ENCODE measurements around the gene ROPN1B.
"Not testable (repeated sequence)": the region's sequence is repeated elsewhere in the genome, so short reads cannot be mapped to it uniquely, and the experiment has no call there.

DNA sequence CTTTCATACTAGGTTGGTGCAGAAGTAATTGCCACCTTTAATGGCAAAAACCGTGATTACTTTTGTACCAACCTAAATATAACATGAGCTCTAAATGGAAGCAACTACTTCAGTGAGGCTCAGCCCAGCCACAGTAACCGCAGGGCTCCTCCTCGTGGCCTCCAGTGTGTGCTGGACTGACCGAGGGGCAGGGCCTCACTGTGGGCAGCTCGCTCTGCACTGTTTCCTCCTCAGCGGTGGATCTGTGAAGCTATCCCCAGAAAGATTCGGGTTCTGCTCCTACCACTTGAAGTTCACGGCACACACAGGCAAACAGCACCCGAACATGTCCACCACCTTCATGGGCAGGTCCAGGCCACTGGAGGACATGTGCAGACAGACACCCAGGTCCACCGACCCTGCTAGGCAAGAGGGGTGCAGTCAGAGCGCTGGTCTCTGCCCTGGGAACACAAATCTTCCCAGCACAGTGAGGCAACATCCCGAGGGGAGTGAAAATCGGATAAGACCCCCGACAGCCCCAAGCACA lies 37.6 kb upstream of the ROPN1B start:
- TF ChIP-seq, protein P1, sequence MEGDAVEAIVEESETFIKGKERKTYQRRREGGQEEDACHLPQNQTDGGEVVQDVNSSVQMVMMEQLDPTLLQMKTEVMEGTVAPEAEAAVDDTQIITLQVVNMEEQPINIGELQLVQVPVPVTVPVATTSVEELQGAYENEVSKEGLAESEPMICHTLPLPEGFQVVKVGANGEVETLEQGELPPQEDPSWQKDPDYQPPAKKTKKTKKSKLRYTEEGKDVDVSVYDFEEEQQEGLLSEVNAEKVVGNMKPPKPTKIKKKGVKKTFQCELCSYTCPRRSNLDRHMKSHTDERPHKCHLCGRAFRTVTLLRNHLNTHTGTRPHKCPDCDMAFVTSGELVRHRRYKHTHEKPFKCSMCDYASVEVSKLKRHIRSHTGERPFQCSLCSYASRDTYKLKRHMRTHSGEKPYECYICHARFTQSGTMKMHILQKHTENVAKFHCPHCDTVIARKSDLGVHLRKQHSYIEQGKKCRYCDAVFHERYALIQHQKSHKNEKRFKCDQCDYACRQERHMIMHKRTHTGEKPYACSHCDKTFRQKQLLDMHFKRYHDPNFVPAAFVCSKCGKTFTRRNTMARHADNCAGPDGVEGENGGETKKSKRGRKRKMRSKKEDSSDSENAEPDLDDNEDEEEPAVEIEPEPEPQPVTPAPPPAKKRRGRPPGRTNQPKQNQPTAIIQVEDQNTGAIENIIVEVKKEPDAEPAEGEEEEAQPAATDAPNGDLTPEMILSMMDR (IDR thresholded peaks at IDR 0.05; ENCODE audit: low read depth, low read length), result not testable (repeated sequence)
- TF ChIP-seq EZH2phosphoT487 (IDR thresholded peaks at IDR 0.05; ENCODE audit: low read depth), result not testable (repeated sequence)

Data from OCI-LY3 (cell line).